Activated CD4-positive, alpha-beta T cell treated with anti-CD3 and anti-CD28 coated beads, Interleukin-2, amount 10 ng/mL, durations not matched to agents 7 days and 5 days (primary cell): Measurements from ENCODE around the gene CCDC102B. TPM values are rescaled to one million over a fixed set of nuclear protein-coding genes. Genes with fewer than 3 reads are reported as not detected.

ENCODE experiments used
- CTCF ChIA-PET: fragments of 350-600 bp; sonication (Branson Sonifier 250); formaldehyde crosslinking; loops from one replicate; lab custom pipeline; 2021; ENCODE audit warnings: antibody characterized with exemption; lab: Charles Lee
- POLR2A ChIA-PET: fragments of 350-600 bp; sonication (Branson Sonifier 250); formaldehyde crosslinking; loops from one replicate; lab custom pipeline; 2021; ENCODE audit warnings: antibody characterized with exemption; lab: Charles Lee
- DNase-seq: peaks from one replicate; pipeline ENCODE4 v3.0.0-alpha.2; 2020
- H3K27ac Mint-ChIP-seq: one replicate; pipeline ENCODE4 v1.8.0; 2021; ENCODE audit warnings: mild to moderate bottlenecking, moderate library complexity, mixed read lengths
- H3K27me3 Mint-ChIP-seq: one replicate; pipeline ENCODE4 v1.8.0; 2021; ENCODE audit warnings: mixed read lengths
- H3K36me3 Mint-ChIP-seq: one replicate; pipeline ENCODE4 v1.8.0; 2021; ENCODE audit warnings: low read depth, mixed read lengths
- H3K4me1 Mint-ChIP-seq: one replicate; pipeline ENCODE4 v1.8.0; 2021; ENCODE audit warnings: mixed read lengths
- H3K4me3 Mint-ChIP-seq: one replicate; pipeline ENCODE4 v1.8.0; 2021; ENCODE audit warnings: mild to moderate bottlenecking, moderate library complexity, mixed read lengths
- H3K9me3 Mint-ChIP-seq: one replicate; pipeline ENCODE4 v1.8.0; 2021; ENCODE audit warnings: mixed read lengths
- total RNA-seq, 2 experiments: library from RNA; stranded (reverse); gene quantifications; one replicate each; pipeline ENCODE4 v1.2.3, GENCODE V29; 2021

The CCDC102B gene
- total RNA-seq, 2 experiments from 2014 or later = 2.0 to 2.3 TPM

- no peaks in the 10 kb centered on the region for H3K36me3 Mint-ChIP-seq
- H3K9me3 Mint-ChIP-seq = no peaks in the 10 kb centered on the region
- H3K27me3 Mint-ChIP-seq = no peaks in the 10 kb centered on the region
- CTCF ChIA-PET = no interaction called here
- H3K4me3 Mint-ChIP-seq = no peak overlapping the region
- H3K4me1 Mint-ChIP-seq = no peaks in the 10 kb centered on the region
- POLR2A ChIA-PET = no interaction called here
- no peak overlapping the region for H3K27ac Mint-ChIP-seq
- DNase-seq = no peak
Observed at GRCh38 chr18:69021211-69021805, 223.4 kb downstream of the CCDC102B start.

DNA sequence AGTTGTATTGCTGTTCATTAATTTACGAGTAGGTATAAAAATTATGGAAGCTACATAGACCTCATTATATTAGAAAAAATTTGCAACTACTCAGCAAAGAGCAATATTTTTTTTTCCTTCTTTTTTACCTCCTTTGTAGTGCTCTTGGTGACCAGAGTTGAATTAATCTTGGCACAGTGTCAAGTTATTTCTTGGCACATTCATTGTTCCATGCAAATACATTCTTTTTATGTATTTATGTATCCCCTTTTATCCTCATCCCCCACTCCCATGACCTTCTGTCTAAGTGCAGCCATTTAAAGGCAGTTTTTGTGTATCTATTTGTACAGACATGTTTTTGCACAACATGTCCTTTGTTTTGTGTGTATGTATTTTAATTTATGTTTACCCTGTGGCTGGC, 224.5 kb downstream of the CCDC102B start:
- no peaks in the 10 kb centered on the region for H3K9me3 Mint-ChIP-seq
- no peaks in the 10 kb centered on the region for H3K36me3 Mint-ChIP-seq
- no peak for DNase-seq
- H3K4me1 Mint-ChIP-seq = no peaks in the 10 kb centered on the region
- ChIA-PET POLR2A (no interaction called here), CTCF (no interaction called here)
- no peak overlapping the region for H3K27ac Mint-ChIP-seq
- H3K27me3 Mint-ChIP-seq = no peaks in the 10 kb centered on the region
- H3K4me3 Mint-ChIP-seq = no peak overlapping the region

GRCh38 chr18:69031571-69031970, 233.7 kb downstream of the CCDC102B start:
- Mint-ChIP-seq H3K27me3 (no peaks in the 10 kb centered on the region), H3K36me3 (no peaks in the 10 kb centered on the region), H3K9me3 (no peaks in the 10 kb centered on the region), H3K27ac (no peak overlapping the region), H3K4me1 (no peaks in the 10 kb centered on the region), H3K4me3 (no peak overlapping the region)
- no peak for DNase-seq
- ChIA-PET CTCF (no interaction called here), POLR2A (no interaction called here)

DNA sequence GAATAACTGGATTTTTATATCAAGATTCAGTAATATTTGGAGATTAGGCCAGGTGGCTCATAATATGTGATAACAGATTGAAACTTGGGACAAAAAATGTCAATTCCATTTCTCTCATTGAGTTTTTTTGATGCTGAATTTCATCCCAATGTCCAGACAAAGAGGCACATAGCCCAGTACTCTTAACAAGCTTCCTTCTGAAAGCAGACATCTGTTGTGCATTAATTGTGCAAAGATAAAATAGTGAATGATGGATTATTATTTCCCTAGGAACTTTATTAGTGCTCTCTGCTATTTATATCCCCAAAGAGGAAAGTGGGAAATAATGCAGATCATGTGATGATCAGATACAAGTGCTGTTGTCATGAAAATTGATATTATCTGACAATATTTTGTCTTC, 234.1 kb downstream of the CCDC102B start:
- ChIA-PET CTCF (no interaction called here), POLR2A (no interaction called here)
- H3K36me3 Mint-ChIP-seq = no peaks in the 10 kb centered on the region
- no peak for DNase-seq
- H3K4me3 Mint-ChIP-seq = no peak overlapping the region
- H3K9me3 Mint-ChIP-seq = no peaks in the 10 kb centered on the region
- H3K27me3 Mint-ChIP-seq = no peaks in the 10 kb centered on the region
- no peak overlapping the region for H3K27ac Mint-ChIP-seq
- H3K4me1 Mint-ChIP-seq = no peaks in the 10 kb centered on the region

DNA sequence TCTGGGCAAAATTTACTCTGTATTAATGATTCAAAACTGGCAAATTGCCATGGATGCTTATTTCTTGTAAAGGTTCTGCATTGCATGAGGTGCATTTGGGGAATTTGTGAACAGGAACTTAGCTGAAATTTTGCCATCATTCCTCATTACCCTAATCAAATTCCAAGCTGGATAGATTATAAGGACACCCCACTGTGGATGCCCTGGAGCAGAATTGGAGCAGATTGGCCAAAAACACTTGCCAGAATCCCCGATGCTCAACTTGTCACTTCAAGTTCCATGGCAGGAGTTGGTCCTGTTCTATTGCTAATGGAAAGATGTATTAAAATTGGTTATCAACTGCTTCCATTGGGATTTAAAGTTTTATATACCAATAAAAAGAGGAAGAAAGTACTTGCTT, 237.9 kb downstream of the CCDC102B start:
- CTCF ChIA-PET = no interaction called here
- Mint-ChIP-seq H3K9me3 (no peaks in the 10 kb centered on the region), H3K4me3 (no peak overlapping the region), H3K4me1 (no peaks in the 10 kb centered on the region), H3K27ac (no peak overlapping the region), H3K36me3 (no peaks in the 10 kb centered on the region), H3K27me3 (no peaks in the 10 kb centered on the region)
- DNase-seq = no peak
- POLR2A ChIA-PET = no interaction called here

DNA sequence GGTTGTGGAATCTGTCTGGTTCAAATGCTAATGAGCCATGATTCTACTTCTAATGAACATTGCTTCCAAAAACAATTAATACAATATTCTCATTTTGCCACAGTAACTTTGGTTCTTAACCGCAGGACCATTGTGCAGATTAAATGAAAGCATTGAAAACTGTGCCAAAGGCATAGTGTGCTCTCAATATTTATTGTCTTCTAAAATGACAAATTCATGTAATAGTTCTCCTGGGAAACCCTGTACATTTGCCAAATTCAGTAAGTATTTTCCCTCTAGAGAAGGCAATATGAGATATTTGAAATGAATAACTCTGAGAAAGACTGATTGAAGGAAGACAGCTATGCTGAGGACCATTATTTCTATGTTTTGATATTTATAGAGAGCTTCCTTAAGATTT, 246.3 kb downstream of the CCDC102B start:
- no peak for DNase-seq
- ChIA-PET CTCF (no interaction called here), POLR2A (no interaction called here)
- no peak overlapping the region for H3K27ac Mint-ChIP-seq
- no peaks in the 10 kb centered on the region for H3K9me3 Mint-ChIP-seq
- no peak overlapping the region for H3K4me3 Mint-ChIP-seq
- H3K4me1 Mint-ChIP-seq = no peaks in the 10 kb centered on the region
- no peaks in the 10 kb centered on the region for H3K27me3 Mint-ChIP-seq
- H3K36me3 Mint-ChIP-seq = no peaks in the 10 kb centered on the region

DNA sequence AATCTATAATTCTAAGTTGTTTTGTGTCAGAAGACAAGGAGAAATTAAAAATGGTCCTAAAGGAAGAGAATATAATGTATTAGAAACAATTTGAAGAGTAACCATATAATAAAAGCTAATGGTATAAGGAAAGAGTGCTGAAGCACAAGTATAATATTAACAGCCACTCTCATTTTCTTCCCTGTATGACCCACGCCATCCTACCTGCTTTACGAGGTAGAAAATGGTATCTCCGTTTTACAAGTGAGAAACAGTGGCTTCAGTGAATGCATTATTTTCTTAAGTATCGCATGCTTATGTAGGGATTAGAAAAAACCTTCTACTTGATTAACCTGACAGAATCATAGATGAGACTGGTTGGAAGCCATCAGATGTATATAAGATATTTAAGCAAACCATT, 266.2 kb downstream of the CCDC102B start:
- H3K4me3 Mint-ChIP-seq = no peak overlapping the region
- no peaks in the 10 kb centered on the region for H3K27me3 Mint-ChIP-seq
- DNase-seq = no peak
- CTCF ChIA-PET = no interaction called here
- H3K36me3 Mint-ChIP-seq = no peaks in the 10 kb centered on the region
- H3K9me3 Mint-ChIP-seq = no peaks in the 10 kb centered on the region
- no peaks in the 10 kb centered on the region for H3K4me1 Mint-ChIP-seq
- no peak overlapping the region for H3K27ac Mint-ChIP-seq
- POLR2A ChIA-PET = no interaction called here

GRCh38 chr18:69067048-69067447, 269.2 kb downstream of the CCDC102B start:
- no peak for DNase-seq
- no peak overlapping the region for H3K27ac Mint-ChIP-seq
- H3K4me1 Mint-ChIP-seq = no peaks in the 10 kb centered on the region
- H3K36me3 Mint-ChIP-seq = no peaks in the 10 kb centered on the region
- ChIA-PET POLR2A (no interaction called here), CTCF (no interaction called here)
- H3K27me3 Mint-ChIP-seq = no peaks in the 10 kb centered on the region
- H3K9me3 Mint-ChIP-seq = no peaks in the 10 kb centered on the region
- H3K4me3 Mint-ChIP-seq = no peak overlapping the region

DNA sequence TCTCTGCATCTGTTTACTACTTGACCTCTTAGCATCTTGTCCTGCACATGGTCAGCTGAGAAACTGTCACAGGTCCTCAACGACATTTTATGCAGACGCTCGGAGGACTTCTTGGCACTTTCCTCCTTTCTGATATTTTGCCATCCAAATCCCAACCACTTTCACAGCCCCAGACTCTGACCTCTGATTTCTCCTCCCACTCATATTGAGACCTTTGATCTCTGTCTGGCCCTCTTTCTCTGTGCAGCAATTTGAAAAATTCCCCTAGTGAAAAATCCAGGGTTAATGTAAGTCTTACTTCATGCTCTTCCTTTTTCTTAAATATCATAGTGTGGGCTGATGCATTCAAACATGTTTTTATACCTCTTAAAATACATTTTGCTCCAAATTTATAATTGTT, 273.8 kb downstream of the CCDC102B start:
- Mint-ChIP-seq H3K9me3 (no peaks in the 10 kb centered on the region), H3K4me3 (no peak overlapping the region), H3K4me1 (no peaks in the 10 kb centered on the region), H3K36me3 (no peaks in the 10 kb centered on the region), H3K27me3 (no peaks in the 10 kb centered on the region), H3K27ac (no peak overlapping the region)
- DNase-seq = no peak
- ChIA-PET POLR2A (no interaction called here), CTCF (no interaction called here)

DNA sequence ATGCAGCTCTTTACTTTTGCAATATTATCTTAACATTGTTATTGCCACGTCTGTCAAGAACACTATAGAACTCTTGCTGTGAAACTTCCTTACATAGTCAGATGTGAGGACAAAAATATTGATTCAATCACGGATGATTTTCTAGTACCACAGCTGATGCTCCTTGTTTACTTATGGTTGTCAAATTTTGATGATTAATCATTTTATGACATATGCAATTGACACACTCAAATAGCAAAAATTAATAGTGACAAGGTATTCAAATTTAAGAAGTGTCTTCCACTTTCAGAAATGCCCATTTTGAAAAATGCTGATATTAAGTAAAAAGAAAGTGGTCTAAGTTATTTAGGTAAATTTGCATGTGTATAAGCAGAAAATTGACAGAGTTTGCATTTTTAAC, 284.0 kb downstream of the CCDC102B start:
- Mint-ChIP-seq H3K9me3 (no peaks in the 10 kb centered on the region), H3K4me3 (no peak overlapping the region), H3K27me3 (no peaks in the 10 kb centered on the region), H3K36me3 (no peaks in the 10 kb centered on the region), H3K4me1 (no peaks in the 10 kb centered on the region), H3K27ac (no peak overlapping the region)
- no peak for DNase-seq
- POLR2A ChIA-PET = no interaction called here
- CTCF ChIA-PET = no interaction called here

DNA sequence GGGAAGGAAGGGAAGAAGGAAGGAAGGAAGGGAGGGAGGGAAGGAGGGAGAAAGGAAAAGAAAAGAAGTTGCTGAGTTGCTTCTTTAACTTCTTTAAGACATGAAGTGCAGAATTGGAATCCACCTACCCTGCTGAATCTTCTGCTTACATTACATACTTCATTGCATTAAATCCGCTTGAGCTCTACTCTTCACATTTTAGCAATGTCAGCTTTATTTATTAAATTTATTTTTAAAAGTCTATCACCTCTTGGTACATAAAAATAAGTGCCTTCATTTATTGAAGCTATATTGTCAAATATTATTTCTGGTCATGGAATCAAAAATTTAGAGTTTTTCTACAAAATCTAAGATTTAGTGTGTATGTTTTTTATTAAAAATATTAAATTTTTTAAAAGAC, 284.6 kb downstream of the CCDC102B start:
- POLR2A ChIA-PET = no interaction called here

DNA sequence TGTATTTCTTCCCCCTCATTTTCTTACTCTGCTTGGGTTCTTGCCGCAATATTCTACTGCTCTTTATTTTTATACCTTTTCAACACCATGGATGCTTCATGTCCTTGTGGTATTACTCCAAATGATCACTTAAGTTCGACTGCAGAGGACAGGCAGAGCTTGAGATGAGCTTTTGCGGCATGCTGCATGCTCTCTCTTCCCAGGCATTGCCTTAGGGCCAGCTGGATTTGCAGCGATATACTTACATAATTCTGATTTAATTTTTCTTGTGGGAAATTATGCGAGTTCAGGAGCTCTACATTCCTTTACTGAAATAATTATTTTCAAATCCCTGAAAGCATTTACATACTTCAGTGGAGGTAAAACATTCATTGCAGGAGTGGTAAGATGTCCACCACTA, 288.1 kb downstream of the CCDC102B start:
- H3K4me3 Mint-ChIP-seq = no peak overlapping the region
- H3K27me3 Mint-ChIP-seq = no peaks in the 10 kb centered on the region
- POLR2A ChIA-PET = no interaction called here
- H3K27ac Mint-ChIP-seq = no peak overlapping the region
- no peak for DNase-seq
- CTCF ChIA-PET = no interaction called here
- no peaks in the 10 kb centered on the region for H3K4me1 Mint-ChIP-seq
- no peaks in the 10 kb centered on the region for H3K36me3 Mint-ChIP-seq
- no peaks in the 10 kb centered on the region for H3K9me3 Mint-ChIP-seq

More for the DNA sequence above, 284.6 kb downstream of the CCDC102B start:
- Mint-ChIP-seq H3K4me3 (no peak overlapping the region), H3K27me3 (no peaks in the 10 kb centered on the region), H3K9me3 (no peaks in the 10 kb centered on the region), H3K27ac (no peak overlapping the region), H3K4me1 (no peaks in the 10 kb centered on the region), H3K36me3 (no peaks in the 10 kb centered on the region)
- DNase-seq = no peak
- CTCF ChIA-PET = no interaction called here

GRCh38 chr18:69088973-69089372, 291.1 kb downstream of the CCDC102B start:
- no peaks in the 10 kb centered on the region for H3K27me3 Mint-ChIP-seq
- no peak overlapping the region for H3K4me3 Mint-ChIP-seq
- ChIA-PET POLR2A (no interaction called here), CTCF (no interaction called here)
- no peaks in the 10 kb centered on the region for H3K36me3 Mint-ChIP-seq
- H3K4me1 Mint-ChIP-seq = no peaks in the 10 kb centered on the region
- no peaks in the 10 kb centered on the region for H3K9me3 Mint-ChIP-seq
- H3K27ac Mint-ChIP-seq = no peak overlapping the region
- no peak for DNase-seq

DNA sequence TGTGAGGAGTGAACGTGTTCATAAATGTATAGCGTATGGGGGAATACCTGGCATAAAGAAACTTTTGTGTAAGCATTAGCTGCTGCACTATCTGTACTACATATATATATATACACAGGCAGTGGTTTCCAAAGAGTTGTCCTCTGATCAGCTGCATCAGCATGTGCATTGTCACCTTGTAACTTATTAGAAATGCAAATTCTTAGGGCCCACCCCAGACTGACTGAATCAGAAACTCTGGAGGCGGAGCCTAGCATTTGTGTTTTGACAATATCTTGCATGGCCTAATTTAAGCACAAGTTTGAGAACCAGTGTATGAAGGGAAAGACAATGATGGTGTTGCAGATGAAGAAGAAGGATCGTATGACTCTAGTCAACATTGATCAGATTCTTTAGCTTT, 299.5 kb downstream of the CCDC102B start:
- no peaks in the 10 kb centered on the region for H3K27me3 Mint-ChIP-seq
- H3K4me3 Mint-ChIP-seq = no peak overlapping the region
- H3K9me3 Mint-ChIP-seq = no peaks in the 10 kb centered on the region
- H3K36me3 Mint-ChIP-seq = no peaks in the 10 kb centered on the region
- ChIA-PET CTCF (no interaction called here), POLR2A (no interaction called here)
- no peak for DNase-seq
- H3K4me1 Mint-ChIP-seq = no peaks in the 10 kb centered on the region
- H3K27ac Mint-ChIP-seq = no peak overlapping the region
